HCT116 (cell line): ENCODE results near the gene NMRAL1. TPM values are rescaled to one million over a fixed set of nuclear protein-coding genes. Genes with fewer than 3 reads are reported as not detected.
A peak's percentile ranks its signal among the peaks of the same experiment; 100 is the strongest.

Source experiments
- ATAC-seq: fragments of 200-7000 bp; cut with Tn5 transposase; 2 replicates; pipeline ENCODE4 v1.9.1; 2020; ENCODE audit warnings: mild to moderate bottlenecking, moderate library complexity
- BruUV-seq: library from RNA; stranded (reverse); fragments of 400-500 nt; replicated peaks from 2 replicates; lab custom pipeline; 2021; lab: Mats Ljungman, UMichigan
- CTCF ChIA-PET: fragments of 300-600 bp; sonication (Branson Sonifier 250); formaldehyde crosslinking; loops from one replicate; lab custom pipeline; 2021; ENCODE audit warnings: antibody characterized with exemption; lab: Charles Lee
- POLR2A ChIA-PET: fragments of 300-600, 350-600 bp; sonication (Branson Sonifier 250); formaldehyde crosslinking; loops from one replicate; lab custom pipeline; 2021; ENCODE audit warnings: antibody characterized with exemption; lab: Charles Lee
- RAD21 ChIA-PET, 2 experiments: fragments of 300-600 bp; sonication (Branson Sonifier 250); formaldehyde crosslinking; loops; one replicate each; lab custom pipeline; 2023; ENCODE audit warnings: low total read pairs in 2 of 2; ENCODE audit not compliant: uncharacterized antibody in 2 of 2, unreplicated experiment in 2 of 2, low non-redundant PET in 1 of 2; lab: Charles Lee
- DNase-seq: peaks from one replicate; pipeline ENCODE4 v3.0.0-alpha.2; 2010; ENCODE audit warnings: low read depth, low spot score
- H2AFZ ChIP-seq: fragments of 200-600 bp; shearing (Covaris generic), sonication (generic); 2 replicates; pipeline ENCODE4 v1.6.1; 2017; ENCODE audit warnings: low read depth, mixed run types, mixed read lengths, antibody characterized with exemption, low read length; ENCODE audit not compliant: poor library complexity, severe bottlenecking
- H3K27ac ChIP-seq: 2 replicates; pipeline ENCODE4 v1.5.1; 2012; ENCODE audit warnings: low read depth, low read length
- H3K27me3 ChIP-seq: fragments of 200-600 bp; sonication (generic); 2 replicates; pipeline ENCODE4 v1.6.1; 2016; ENCODE audit warnings: mixed run types, low read length, mixed read lengths; ENCODE audit not compliant: insufficient read depth
- H3K36me3 ChIP-seq, 2 experiments: fragments of 200-500 bp in 1 of 2; fragments of 200-600 bp in 1 of 2; sonication (Bioruptor generic) in 1 of 2; sonication (generic) in 1 of 2; 2 replicates each; pipeline versions ENCODE4 v1.5.1 to v1.6.1; 2014 to 2016; ENCODE audit warnings: low read length in 2 of 2, inconsistent platforms in 1 of 2, mixed read lengths in 1 of 2, mixed run types in 1 of 2; ENCODE audit not compliant: insufficient read depth in 2 of 2, control insufficient read depth in 1 of 2
- H3K4me1 ChIP-seq, 2 experiments: fragments of 200-600 bp in 1 of 2; sonication (generic) in 1 of 2; 2 replicates each; pipeline versions ENCODE4 v1.5.1 to v1.6.1; 2012 to 2017; ENCODE audit warnings: low read length in 2 of 2, inconsistent platforms in 1 of 2, mild to moderate bottlenecking in 1 of 2, mixed read lengths in 1 of 2, mixed run types in 1 of 2, moderate library complexity in 1 of 2; ENCODE audit not compliant: insufficient read depth in 2 of 2, control insufficient read depth in 1 of 2
- H3K4me2 ChIP-seq: fragments of 200-600 bp; sonication (generic); 2 replicates; pipeline ENCODE4 v1.6.1; 2017; ENCODE audit warnings: mixed run types, low read length, mixed read lengths
- H3K4me3 ChIP-seq, 2 experiments: fragments of 200-600 bp in 1 of 2; sonication (generic) in 1 of 2; replicated peaks in 1 of 2; 2 replicates each; pipeline ENCODE4 v1.5.1; 2011 to 2016; ENCODE audit warnings: low read length in 2 of 2, control low read depth in 1 of 2, low read depth in 1 of 2, mild to moderate bottlenecking in 1 of 2, mixed read lengths in 1 of 2, mixed run types in 1 of 2
- H3K79me2 ChIP-seq: fragments of 200-600 bp; sonication (generic); 2 replicates; pipeline ENCODE4 v1.6.1; 2017; ENCODE audit warnings: mild to moderate bottlenecking, mixed run types, low read length, moderate library complexity, mixed read lengths; ENCODE audit not compliant: insufficient read depth
- H3K9ac ChIP-seq: fragments of 200-600 bp; sonication (generic); 2 replicates; pipeline ENCODE4 v1.6.1; 2016; ENCODE audit warnings: low read length, mixed read lengths
- H3K9me2 ChIP-seq: fragments of 200-600 bp; sonication (generic), shearing (Covaris generic); 2 replicates; pipeline ENCODE4 v1.6.1; 2017; ENCODE audit warnings: mixed run types, mild to moderate bottlenecking, moderate library complexity; ENCODE audit not compliant: insufficient read depth
- H3K9me3 ChIP-seq, 2 experiments: fragments of 200-500 bp in 1 of 2; fragments of 200-600 bp in 1 of 2; sonication (Bioruptor generic) in 1 of 2; sonication (generic) in 1 of 2; 2 replicates each; pipeline ENCODE4 v1.6.1; 2014 to 2017; ENCODE audit warnings: low read length in 2 of 2, mixed read lengths in 2 of 2, inconsistent platforms in 1 of 2, low read depth in 1 of 2, mild to moderate bottlenecking in 1 of 2, mixed run types in 1 of 2, moderate library complexity in 1 of 2; ENCODE audit not compliant: control insufficient read depth in 1 of 2, insufficient read depth in 1 of 2
- H4K20me1 ChIP-seq: fragments of 200-600 bp; sonication (generic), shearing (Covaris generic); 2 replicates; pipeline ENCODE4 v1.6.1; 2017; ENCODE audit warnings: mixed run types, mild to moderate bottlenecking, moderate library complexity; ENCODE audit not compliant: insufficient read depth
- ATF3 ChIP-seq: IDR thresholded peaks from 2 replicates; pipeline ENCODE4 v1.6.1; 2012
- CBX3 ChIP-seq: IDR thresholded peaks from 2 replicates; pipeline ENCODE4 v1.6.1; 2012; ENCODE audit warnings: low read depth
- CEBPB ChIP-seq: IDR thresholded peaks from 2 replicates; pipeline ENCODE4 v1.6.1; 2012; ENCODE audit warnings: low read depth
- CTCF ChIP-seq, 3 experiments: fragments of 200-600 bp in 1 of 3; sonication (generic) in 1 of 3; IDR thresholded peaks in 2 of 3; conservative IDR thresholded peaks in 1 of 3; 2 replicates each; pipeline ENCODE4 v1.5.1; 2012 to 2017; ENCODE audit warnings: low read depth in 2 of 3, low read length in 2 of 3, antibody characterized with exemption in 1 of 3, borderline replicate concordance in 1 of 3, control low read depth in 1 of 3, mild to moderate bottlenecking in 1 of 3, mixed read lengths in 1 of 3, mixed run types in 1 of 3, moderate library complexity in 1 of 3; ENCODE audit not compliant: insufficient read depth in 1 of 3
- EGR1 ChIP-seq: IDR thresholded peaks from 2 replicates; pipeline ENCODE4 v1.6.1; 2012; ENCODE audit warnings: low read depth
- EZH2phosphoT487 ChIP-seq: fragments of 200-600 bp; IDR thresholded peaks from 2 replicates; pipeline ENCODE4 v1.6.1; 2018; ENCODE audit warnings: antibody characterized with exemption, borderline replicate concordance
- FOSL1 ChIP-seq: IDR thresholded peaks from 2 replicates; pipeline ENCODE4 v1.6.1; 2012; ENCODE audit warnings: low read depth
- JUND ChIP-seq: IDR thresholded peaks from 2 replicates; pipeline ENCODE4 v1.6.1; 2012
- MAX ChIP-seq: IDR thresholded peaks from 2 replicates; pipeline ENCODE4 v1.6.1; 2012
- POLR2A ChIP-seq: IDR thresholded peaks from 2 replicates; pipeline ENCODE4 v1.7.0; 2011; ENCODE audit warnings: borderline replicate concordance; ENCODE audit not compliant: insufficient read depth, insufficient read length; ENCODE audit errors: extremely low read depth
- POLR2AphosphoS5 ChIP-seq: IDR thresholded peaks from 2 replicates; pipeline ENCODE4 v1.6.1; 2011; ENCODE audit warnings: mild to moderate bottlenecking, low read depth, low read length, moderate library complexity
- REST ChIP-seq: IDR thresholded peaks from 2 replicates; pipeline ENCODE4 v1.6.1; 2012; ENCODE audit warnings: low read depth
- SIN3A ChIP-seq: IDR thresholded peaks from 2 replicates; pipeline ENCODE4 v1.6.1; 2012; ENCODE audit warnings: low read depth
- SP1 ChIP-seq: IDR thresholded peaks from 2 replicates; pipeline ENCODE4 v1.6.1; 2012; ENCODE audit warnings: low read depth
- ZFX ChIP-seq: fragments of 450-650 bp; IDR thresholded peaks from 2 replicates; pipeline ENCODE4 v1.6.1; 2017
- intact Hi-C: fragments of 100-400 bp; cut with micrococcal nuclease; formaldehyde crosslinking; loops from 2 replicates; pipeline ENCODE4 v1.10.0; 2022
- total RNA-seq: library from RNA; stranded (reverse); gene quantifications from one replicate; pipeline ENCODE4 v1.2.1, GENCODE V29; 2021; ENCODE audit not compliant: unreplicated experiment

NMRAL1 gene
- total RNA-seq, 1 experiment from 2014 or later: 76.7 TPM

GRCh38 chr16:4477966-4478365, 3.5 kb upstream of the NMRAL1 start (continued):
- TF ChIP-seq JUND: peak; percentile 43; the same call in 1 of the 2 replicates
- TF ChIP-seq CEBPB: no peak
- 0 out of 2 replicates have a peak, but pooled peaks have one; percentile 30 for TF ChIP-seq FOSL1
- TF ChIP-seq CTCF (IDR thresholded peaks at IDR 0.05 in 2 of 3, conservative IDR thresholded peaks at IDR 0.05 in 1 of 3; ENCODE audit: borderline replicate concordance in 1 of 3, insufficient read depth in 1 of 3, low read depth in 2 of 3, low read length in 2 of 3): peak in 1 of 3 experiments; percentile 12; a peak in 1 of 6 replicates
- TF ChIP-seq, all 23 proteins: peak for 4

- ChIA-PET RAD21 (no interaction called here), POLR2A (interaction anchor here (0.7 to 4.8 kb wide), 8 partner anchors 11 to 140 kb away, joined by 3 to 26 read pairs (median 5); no protein-coding TSS in a partner anchor), CTCF (interaction anchor here (1.1 to 1.3 kb wide), 2 partner anchors 10 to 222 kb away, joined by 3 to 5 read pairs; no protein-coding TSS in a partner anchor)
- Histone ChIP-seq H3K4me2 (peak within 1 kb of the TSS; percentile 94), H3K4me3 (peak within 1 kb of the TSS; percentile 93 to 95), H3K36me3 (no peaks in the 10 kb centered on the region; a peak in 1 of 4 replicates), H3K27me3 (no peaks in the 10 kb centered on the region), H4K20me1 (no peaks in the 10 kb centered on the region), H2AFZ (peak within 1 kb of the TSS; percentile 9), H3K9me2 (no peaks in the 10 kb centered on the region), H3K79me2 (peaks cover 79% of the 10 kb centered on the region), H3K9me3 (no peaks in the 10 kb centered on the region), H3K27ac (peak within 1 kb of the TSS; percentile 86), H3K4me1 (peaks cover 20 to 42% of the 10 kb centered on the region in 2 experiments), H3K9ac (peak within 1 kb of the TSS; percentile 87)
- no TSS peak for BruUV-seq
- DNase-seq (peak; percentile 90), ATAC-seq (peak; percentile 82)
- intact Hi-C loops: no loop called here
- TF ChIP-seq POLR2A (peak; percentile 90), EZH2phosphoT487 (no peak), JUND (0 out of 2 replicates have a peak, but pooled peaks have one; percentile 18), SIN3A (peak; percentile 97), ATF3 (no peak), CBX3 (peak; percentile 97), MAX (peak; percentile 100), REST (no peak), ZFX (peak; percentile 84), SP1 (peak; percentile 88), CTCF (IDR thresholded peaks at IDR 0.05 in 2 of 3, conservative IDR thresholded peaks at IDR 0.05 in 1 of 3; ENCODE audit: borderline replicate concordance in 1 of 3, insufficient read depth in 1 of 3, low read depth in 2 of 3, low read length in 2 of 3) (peak in 2 of 3 experiments; percentile 51 to 58; a peak in 4 of 6 replicates), EGR1 (peak; percentile 89), POLR2AphosphoS5 (peak; percentile 99)
Observed at GRCh38 chr16:4475880-4476788, 1.7 kb upstream of the NMRAL1 start, which contains the start of gene HMOX2. Gene HMOX2, plus strand, starts transcription at chr16:4476398. Its CDS starts 29,127 bp downstream, at chr16:4505525.
